DMS153 (cell line): Measurements from ENCODE around the gene DOC2B.

Experiments used
- DNase-seq: peaks from one replicate; lab custom pipeline; 2025; lab: John Stamatoyannopoulos, UW

The DOC2B gene

DNA sequence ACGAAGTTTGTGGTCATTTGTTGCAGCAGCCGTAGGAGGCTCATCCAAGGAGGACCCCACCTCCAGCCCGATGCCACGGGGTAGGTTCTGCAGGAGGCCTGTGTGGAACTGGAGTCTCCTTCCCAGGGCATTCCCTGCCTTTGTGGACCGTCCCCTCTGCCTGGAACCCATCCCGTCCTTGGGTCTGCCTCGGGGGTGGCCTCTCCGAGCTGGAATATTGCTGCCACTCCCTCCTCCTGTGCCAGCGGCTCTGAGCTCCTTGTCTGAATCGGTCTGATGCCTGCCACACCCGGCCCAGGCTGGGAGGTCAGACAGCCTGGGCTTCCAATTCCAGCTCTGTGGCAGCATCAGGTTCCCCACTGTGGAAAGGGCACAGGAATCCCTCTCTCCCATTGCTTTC lies 18.8 kb downstream of the DOC2B start:
- no peak for DNase-seq

- DNase-seq = no peak
Observed at GRCh38 chr17:161481-161880, 20.0 kb downstream of the DOC2B start.

DNA sequence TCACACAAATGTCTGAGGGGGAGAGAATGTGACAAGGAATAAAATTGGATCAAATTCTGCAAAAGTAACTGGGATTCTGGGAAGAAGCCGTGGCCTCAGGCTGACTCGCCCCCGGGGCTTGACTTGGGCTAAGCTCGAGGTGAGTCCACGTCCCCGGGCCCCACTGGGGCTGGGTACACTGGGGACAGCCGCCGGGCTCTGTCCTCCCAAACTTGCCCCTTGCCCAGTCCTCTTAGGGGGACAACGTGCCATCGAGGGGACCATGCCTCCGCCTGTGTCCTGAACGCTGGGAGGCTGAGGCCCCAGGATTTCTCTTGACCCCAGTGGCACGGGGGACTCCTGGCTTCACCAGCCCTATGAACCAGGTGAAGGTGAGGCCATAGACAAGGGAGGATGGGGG lies 21.1 kb downstream of the DOC2B start:
- DNase-seq = no peak

GRCh38 chr17:159609-160008 lies 21.8 kb downstream of the DOC2B start:
- no peak for DNase-seq

DNA sequence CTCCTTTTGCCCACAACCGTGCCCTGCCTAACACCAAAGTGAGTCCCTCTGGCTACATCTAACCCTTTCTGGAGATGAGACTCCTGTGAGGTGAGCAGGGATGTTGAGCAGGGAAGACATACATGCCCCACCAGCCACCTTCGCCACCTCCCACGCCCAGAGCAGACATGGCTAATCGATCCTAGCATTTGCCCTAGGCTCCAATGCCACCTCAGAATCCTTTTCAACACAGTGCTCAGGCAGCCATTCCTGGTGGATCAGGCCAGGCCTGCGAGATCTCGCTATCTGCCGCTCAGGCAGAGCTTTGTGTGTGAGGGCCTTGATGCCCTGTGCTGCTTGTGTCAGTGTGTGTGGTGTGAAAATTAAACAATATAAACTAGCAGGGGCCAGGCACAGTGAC lies 23.1 kb downstream of the DOC2B start:
- DNase-seq = no peak

- no peak for DNase-seq
Observed at GRCh38 chr17:157901-158300, 23.5 kb downstream of the DOC2B start.

DNA sequence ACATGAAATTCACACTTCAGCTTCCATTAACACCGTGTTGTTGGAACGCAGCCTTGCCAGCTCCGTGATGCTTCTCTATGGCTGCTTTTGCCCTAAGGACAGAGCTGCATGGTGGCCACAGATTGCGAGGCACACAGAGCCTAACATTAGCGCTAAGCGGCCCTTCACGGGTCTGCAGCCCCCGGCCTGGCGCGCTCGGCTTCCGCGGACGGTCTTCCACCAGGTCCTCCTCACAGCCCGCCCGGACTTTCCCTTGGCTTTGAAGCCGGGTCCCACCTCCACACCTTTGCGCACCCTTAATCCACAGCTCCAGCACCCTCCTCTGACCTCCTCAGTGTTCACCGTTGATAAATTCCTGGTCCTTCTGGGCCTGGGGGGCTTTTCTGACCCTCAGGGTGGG lies 24.5 kb downstream of the DOC2B start:
- no peak for DNase-seq

GRCh38 chr17:156094-156621 lies 25.3 kb downstream of the DOC2B start:
- no peak for DNase-seq

DNA sequence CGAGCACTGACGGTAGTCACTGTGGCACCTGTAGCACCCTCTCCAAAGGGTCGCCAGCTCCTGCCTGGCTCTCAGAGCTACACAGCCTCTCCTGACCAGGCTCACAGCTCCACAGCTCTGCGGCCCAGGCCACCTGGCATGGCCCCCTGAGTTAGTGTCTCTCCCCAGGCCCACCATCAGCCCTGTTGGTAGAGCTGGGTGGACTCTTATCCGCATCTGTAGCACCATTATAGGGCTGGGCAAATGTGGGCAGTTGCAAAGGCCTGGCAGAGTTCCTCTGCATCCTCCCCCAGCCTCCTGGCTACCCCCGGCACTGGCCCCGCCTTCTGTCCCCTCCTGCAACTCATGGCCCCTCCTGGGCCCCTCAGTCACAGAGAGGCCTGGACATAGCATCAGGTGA lies 25.9 kb downstream of the DOC2B start:
- no peak for DNase-seq

DNA sequence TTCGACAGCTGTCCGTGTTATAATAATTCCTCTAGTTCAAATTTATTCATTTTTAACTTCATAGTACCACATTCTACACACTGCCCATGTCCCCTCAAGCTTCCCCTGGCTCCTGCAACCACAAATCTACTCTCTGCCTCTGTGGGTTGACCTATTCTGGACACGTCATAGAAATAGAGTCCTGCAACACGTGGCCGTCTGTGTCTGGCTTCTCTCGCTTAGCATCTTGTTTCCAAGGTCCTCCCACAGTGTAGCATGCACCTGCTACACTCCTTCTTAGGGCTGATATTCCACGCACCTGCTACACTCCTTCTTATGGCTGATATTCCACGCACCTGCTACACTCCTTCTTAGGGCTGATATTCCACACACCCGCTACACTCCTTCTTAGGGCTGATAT lies 27.6 kb downstream of the DOC2B start:
- DNase-seq = no peak

DNA sequence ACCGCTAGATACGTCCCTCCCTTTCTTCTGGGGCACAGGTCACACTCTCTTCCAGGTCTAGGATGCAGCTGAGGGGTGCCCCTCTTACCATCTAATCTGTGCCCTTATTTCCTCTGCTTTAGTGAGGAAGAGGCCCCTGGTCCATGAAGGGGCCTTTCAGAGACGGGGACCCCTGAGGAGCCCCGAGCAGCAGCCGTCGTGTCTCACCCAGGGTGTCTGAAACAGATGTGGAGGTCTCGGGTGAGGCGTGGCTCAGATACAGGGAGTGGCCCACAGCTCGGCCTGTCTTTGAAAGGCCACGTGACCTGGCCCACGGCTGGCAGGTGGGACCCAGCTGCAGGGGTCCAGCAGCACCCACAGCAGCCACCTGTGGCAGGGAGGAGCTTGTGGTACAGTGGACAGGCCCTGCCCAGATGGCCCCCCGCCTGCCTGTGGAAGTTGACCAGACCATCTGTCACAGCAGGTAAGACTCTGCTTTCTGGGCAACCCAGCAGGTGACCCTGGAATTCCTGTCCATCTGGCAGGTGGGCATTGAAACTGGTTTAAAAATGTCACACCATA lies 28.5 kb downstream of the DOC2B start:
- DNase-seq = no peak

DNA sequence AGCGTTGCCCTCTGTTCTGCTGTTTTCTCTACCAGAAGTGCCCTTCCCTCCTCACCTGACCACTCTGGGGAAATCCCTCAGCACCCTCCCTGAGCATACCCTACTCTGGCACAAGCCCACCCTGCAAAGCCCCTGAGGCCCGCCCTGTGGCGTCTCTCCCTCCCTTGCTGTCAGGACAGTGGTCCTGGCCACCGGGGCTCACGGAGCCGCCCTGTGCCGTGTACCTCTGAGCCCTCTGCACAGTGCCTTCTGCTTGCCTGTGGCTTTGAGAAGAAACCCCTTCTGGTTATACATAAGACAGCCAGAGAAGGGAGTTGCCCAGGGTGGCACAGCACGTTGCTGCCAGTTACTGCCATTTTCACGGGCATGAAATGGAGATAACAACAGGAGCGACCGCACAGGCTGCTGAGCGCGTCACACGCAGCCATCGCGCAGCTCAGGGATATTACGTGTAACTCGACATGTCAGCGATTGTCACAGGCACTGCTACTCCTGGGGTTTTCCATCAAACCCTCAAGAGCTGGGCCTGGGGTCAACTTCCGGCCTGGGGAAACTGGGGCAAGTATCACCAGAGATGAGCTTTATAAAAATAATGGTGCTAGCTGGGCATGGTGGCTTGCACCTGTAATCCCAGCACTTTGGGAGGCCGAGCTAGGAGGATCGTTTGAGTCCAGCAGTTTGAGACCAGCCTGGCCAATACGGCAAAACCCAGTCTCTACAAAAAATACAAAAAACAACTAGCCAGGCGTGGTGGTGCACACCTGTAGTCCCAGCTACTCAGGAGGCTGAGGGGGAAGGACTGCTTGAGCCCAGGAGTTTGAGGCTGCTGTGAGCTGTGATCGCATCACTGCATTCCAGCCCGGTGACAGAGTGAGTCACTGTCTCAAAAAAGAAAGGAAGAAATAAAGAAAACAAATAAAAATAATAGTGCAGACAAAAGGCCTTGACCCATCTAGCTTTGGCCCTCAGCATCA lies 29.3 kb downstream of the DOC2B start:
- no peak for DNase-seq

GRCh38 chr17:151004-151403 lies 30.4 kb downstream of the DOC2B start:
- DNase-seq = no peak

DNA sequence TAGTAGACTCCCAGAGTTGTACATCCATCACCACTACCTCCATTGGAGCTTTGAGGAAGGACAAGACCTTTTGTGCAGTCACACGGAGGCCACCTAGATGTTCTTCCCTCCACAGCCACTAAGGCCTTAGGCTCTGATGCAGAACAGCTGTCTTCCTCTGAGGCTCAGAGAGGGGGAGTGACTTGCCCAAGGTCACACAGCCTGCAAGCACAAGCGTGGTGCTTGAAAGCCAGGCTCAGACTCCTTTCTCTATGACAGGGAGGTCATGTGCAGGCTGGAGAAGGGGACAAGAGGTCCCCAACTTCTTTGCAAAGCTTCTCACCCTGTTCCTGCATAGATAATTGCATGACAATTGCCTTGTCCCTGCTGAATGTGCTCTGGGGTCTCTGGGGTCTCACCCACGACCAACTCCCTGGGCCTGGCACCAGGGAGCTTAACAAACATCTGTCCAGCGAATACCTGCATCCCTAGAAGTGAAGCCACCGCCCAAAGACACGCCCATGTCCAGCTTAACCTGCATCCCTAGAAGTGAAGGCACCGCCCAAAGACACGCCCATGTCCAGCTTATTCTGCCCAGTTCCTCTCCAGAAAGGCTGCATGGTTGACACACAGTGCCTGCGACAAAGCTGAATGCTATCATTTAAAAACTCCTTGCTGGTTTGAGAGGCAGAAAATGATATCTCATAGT lies 31.4 kb downstream of the DOC2B start:
- no peak for DNase-seq

DNA sequence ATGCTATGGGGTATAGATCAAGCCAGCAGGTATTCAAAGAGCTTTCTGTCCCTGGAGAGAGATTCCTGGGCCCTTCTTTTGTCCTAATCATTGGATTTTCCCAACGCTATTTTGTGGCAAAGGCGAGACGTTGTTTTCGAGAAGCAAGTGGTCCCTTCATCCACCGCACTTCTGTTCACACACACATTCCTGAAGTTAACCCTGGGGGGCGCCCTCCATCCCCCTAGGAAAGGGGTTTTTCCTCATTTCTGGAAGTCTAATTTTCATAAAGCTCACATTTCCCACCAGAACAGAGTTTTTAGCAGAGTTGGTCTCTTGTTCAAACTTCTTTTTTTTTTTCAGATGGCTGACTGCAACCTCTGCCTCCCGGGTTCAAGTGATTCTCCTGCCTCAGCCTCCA lies 32.2 kb downstream of the DOC2B start:
- no peak for DNase-seq

- DNase-seq = no peak
Observed at GRCh38 chr17:148757-149156, 32.7 kb downstream of the DOC2B start.

DNA sequence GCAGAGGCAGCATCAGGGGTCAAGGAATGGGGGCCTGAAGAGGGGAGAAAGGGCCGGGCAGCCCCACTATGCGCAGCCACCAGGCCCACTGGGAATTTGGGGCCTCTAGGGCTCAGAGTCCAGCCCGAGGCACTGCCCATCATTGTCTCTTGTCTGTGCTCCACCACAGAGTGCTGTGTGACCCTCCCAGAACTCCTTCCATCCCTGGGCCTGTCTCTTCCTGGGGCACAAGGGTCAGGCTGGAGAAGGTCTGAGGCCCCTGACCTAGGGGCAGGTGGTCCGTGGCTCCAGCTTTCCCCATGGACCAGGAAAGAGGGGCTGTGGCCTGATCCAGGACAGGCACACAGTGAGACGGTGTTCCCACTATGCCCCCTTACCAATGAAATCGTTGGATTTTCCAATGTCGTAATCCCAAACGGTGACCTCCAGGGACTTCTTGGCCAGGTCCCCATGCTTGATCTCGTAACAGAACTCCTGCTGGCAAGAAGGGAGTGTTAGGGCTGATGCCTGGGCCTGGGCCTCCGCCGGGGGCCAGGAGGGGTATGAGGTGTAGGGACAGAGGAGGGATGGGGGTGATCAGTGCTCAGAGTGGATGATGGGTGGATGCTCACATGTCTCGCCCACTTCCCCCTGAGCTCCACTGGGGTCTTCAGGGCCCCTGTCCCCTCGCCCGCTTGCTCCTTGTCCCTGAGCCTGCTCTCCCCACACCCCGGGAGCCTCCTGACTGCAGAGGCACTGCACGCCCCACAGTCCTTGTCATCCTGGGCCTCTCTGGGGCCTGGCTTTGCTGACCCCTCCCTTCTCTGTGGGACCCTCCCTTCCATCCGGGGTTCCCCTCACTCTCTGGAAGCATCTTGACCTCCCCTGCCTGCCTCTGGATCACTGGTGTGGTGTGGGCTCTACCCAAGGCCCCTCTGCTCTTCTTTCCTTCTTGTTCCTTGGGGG lies 33.4 kb downstream of the DOC2B start:
- DNase-seq = no peak

DNA sequence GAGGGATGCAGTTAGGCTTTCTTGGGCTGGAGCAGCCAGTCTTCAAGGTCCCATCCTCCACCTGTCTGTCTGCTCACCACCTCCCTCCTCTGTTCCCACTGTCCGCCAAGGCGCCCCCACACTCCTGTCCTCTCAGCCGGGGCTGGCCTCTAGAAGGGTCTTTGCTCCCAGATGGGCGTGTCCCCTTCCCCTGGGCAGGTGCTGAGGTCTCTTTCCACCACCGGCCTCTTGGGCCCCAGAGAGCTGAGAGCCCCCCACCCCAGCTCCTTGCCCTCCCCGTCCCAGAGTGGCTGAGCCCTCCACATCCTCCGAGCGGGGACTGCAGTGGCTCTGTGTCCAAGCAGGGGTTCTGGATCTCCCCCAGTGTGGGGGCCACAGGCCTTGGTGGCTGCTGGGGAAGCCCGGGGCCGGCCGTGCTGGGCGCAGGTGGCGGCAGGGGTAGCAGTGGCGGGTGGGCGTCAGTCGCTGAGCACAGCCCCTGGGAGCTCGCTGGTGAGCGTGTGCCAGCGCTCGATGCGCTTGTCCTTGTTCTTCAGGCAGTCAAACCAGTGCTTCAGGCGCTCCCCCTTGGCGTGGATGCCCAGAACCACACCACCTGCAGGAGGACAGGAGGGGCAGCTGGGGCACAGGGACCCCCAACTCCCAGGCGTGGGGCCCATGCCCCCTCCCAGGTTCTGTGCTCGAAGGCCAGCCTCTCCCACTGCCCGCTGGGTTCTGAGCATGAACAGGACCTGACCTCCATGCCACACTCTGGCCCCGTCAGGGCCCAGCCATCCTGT lies 34.3 kb downstream of the DOC2B start:
- no peak for DNase-seq

DNA sequence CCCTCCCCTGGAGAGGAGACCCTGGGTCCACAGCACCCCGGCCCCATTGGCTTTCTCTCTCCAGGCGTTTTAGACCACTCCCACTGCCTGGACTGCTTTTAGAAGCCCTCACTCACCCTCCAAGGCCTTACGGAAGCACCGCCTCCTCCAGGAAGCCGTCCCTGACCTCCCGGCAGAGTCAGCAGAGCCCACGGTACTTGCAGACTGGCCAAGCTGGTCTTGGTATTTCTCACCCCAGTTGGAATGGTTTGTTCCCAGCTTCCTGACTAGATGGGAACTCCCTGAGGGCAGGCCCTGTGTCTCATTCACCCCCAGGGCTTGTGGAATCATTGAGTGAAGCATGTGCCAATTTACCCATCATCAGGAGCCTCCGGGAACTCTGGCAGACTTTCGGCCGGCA lies 34.9 kb downstream of the DOC2B start:
- no peak for DNase-seq

DNA sequence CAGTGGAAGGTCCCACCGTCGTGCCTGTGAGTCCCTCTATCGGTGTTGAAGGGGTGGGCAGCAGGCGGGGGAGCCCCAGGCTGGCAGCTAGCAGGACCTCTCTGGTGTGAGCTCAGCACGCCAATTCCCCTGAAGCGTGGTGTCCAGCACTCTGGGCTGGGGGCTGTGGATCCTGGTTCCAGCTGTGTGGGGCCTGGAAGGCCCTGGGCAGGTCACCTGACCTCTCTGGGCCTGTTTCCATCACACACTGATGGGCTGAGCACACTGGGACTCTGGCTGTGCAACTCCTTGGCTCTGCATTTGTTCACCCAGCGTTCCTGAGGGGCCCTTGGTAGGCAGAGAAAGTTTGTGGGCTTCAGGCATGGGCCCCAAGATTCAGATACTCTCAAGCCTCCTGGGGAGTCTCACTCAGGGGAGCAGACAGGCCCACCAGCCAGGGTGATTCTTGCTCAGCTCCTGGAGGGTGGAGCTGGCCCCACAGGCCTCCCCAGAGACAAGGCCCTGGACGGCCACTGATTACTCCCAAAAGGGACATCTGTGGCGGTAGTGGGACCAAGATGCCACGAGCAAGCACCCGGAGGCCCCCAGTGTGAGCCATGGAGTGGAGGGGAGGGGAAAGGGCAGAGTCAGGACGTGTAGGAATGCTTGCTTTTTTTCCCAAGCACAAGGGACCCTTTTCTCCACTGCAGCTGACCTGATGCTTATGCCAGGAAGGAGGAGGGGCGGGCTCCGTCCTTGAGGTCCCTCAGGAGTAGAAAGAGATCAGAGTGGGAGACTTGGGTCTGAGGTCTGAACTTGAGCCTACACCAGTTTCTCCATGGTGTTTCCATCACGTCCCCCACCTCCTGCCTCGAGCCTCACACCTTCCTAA lies 35.5 kb downstream of the DOC2B start:
- DNase-seq = no peak
